RPMI7951 (cell line): Measurements from ENCODE around the gene PDZD2. TPM values are rescaled to one million over a fixed set of nuclear protein-coding genes. Genes with fewer than 3 reads are reported as not detected.
"Not testable (repeated sequence)": the region's sequence is repeated elsewhere in the genome, so short reads cannot be mapped to it uniquely, and the experiment has no call there.

Experiments
- DNase-seq: peaks from one replicate; pipeline ENCODE4 v3.0.0-alpha.2; 2012; ENCODE audit warnings: low read depth
- total RNA-seq: library from RNA; depleted of rRNA; stranded (reverse); fragments of >200 nt; shearing (Covaris generic); gene quantifications from 2 replicates; pipeline ENCODE4 v1.2.3, GENCODE V29; 2014

Gene PDZD2
- total RNA-seq, 1 experiment from 2014 or later, result under 0.01 TPM

DNA sequence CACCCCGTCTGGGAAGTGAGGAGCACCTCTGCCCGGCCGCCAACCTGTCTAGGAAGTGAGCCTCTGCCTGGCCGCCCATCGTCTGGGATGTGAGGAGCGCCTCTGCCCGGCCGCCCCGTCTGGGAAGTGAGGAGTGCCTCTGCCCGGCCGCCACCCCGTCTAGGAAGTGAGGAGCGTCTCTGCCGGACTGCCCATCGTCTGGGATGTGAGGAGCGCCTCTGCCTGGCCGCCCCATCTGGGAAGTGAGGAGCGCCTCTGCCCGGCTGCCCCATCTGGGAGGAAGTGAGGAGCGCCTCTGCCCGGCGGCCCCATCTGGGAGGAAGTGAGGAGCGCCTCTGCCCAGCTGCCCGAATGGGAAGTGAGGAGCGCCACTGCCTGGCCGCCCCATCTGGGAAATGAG, 400.7 kb downstream of the PDZD2 start:
- not testable (repeated sequence) for DNase-seq

DNA sequence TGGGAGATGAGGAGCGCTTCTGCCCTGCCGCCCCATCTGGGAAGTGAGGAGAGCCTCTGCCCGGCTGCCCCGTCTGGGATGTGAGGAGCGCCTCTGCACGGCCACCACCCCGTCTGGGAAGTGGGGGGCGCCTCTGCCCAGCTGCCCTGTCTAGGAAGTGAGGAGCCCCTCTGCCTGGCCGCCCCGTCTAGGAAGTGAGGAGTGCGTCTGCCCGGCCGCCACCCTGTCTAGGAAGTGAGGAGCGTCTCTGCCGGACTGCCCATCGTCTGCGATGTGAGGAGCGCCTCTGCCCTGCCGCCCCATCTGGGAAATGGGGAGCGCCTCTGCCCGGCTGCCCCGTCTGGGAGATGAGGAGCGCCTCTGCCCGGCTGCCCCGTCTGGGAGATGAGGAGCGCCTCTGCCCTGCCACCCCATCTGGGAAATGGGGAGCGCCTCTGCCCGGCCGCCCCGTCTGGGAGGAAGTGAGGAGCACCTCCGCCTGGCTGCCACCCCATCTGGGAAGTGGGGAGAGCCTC, 401.3 kb downstream of the PDZD2 start:
- not testable (repeated sequence) for DNase-seq

DNA sequence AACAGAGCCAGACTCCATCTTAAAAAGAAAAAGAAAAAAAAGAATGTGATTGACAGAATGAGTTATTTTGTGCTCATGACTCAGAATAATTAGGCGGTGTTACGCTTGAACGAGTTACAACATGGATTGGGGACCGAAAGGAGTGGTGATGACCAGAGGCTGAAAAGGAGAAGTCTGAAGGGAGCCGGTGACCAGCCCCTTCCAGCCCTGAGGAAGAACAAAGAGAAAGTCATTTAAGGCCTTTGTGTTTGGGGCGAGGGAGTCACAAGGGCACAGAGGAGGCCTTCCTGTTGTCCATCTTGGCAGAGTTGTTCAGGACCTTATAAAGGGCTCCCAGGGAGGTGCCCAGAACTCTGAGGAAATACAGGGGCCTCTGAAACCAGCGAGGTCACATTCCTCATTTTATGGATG, 403.6 kb downstream of the PDZD2 start:
- peak; percentile 86 for DNase-seq

DNA sequence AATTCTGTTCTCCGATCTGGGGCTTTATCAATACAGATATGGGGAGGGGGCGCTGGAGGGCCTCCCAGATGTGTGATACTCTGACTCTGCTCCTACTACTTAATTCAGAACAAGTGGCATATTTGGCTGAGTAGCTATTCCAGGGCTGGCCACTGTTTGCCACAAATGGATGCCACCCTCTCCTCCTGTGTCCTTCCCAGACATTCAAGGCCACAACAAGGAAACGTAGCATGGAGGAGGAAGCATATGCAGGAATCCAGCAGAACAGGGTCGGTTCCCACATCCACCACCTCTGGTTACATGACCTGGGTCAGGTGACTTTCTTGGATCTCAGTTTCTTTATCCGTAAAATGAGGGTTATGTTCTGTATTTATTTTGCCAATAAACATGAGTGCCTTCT, 404.2 kb downstream of the PDZD2 start:
- no peak for DNase-seq

DNA sequence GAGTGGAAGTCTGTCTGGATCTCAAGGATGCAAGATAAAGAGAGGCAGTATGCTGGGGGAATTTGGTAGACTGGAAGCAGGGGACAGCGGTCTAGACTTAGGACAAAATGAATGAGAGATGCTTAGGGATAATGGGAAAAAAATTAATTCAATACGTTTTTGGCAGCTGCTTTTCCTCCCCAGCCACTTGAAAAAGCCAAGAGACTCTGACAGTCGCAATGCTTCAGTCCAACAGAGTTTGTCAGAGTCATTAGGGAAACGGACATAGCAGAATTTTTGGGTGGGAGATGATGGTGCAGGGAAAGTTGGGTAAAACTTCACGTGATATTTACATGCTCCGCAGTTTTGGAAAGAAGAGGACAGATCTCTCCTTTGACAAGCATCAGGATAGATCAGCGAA, 405.5 kb downstream of the PDZD2 start:
- no peak for DNase-seq

DNA sequence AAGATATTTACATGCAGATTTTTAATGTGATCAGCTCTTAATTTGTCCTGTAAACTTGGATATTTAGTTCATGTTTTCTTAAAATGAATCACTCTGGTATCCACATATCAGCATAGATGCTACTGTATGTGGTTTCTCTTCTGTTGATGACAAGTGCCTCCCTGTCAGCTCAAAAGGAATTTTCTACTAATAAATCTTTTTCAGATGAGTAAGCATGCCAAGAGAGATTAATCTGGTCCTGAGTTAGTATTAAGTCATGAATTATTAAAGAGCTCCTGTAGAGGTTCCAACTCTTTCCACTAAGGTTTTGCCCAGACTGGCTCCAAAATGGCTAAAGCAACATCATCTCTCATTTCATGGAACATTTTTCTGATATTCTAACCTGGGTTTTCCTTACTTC, 406.0 kb downstream of the PDZD2 start:
- peak; percentile 62 for DNase-seq

DNA sequence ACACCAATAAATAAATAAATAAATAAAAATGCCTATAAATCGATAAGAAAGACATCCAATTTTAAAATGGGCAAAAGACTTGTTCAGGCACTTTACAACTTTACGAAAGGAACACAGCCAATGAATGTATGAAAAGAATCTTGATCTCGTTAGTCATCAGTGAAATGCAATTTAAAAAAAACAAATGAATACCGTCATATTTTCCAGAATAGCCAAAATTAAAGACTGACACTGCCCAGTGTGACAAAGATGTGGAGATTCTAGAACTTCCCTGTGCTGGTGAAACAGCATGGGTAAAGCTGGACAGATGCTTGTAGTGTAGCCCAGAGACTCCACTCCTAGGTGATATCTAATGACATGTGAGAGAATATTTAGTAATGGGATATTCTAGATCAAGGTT, 408.1 kb downstream of the PDZD2 start:
- no peak for DNase-seq

DNA sequence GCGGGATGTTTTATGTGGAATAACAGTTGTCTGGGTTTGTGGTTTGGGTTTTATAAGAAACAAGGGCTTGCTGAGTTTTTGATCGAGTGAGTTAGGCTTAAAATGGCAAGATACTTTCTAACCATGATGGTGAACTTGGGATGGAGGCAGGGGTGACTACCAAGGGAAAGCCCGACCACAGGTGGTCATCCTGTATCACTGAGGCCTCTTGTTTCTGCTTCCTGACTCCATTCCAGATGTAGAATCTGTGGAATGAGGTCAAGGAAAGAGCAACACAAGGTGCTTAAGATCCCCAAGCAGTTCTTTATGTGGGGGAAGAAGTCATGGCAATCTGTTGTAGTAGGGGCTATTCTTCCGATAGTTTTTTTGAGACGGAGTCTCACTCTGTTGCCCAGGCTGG, 412.9 kb downstream of the PDZD2 start:
- DNase-seq, result no peak

DNA sequence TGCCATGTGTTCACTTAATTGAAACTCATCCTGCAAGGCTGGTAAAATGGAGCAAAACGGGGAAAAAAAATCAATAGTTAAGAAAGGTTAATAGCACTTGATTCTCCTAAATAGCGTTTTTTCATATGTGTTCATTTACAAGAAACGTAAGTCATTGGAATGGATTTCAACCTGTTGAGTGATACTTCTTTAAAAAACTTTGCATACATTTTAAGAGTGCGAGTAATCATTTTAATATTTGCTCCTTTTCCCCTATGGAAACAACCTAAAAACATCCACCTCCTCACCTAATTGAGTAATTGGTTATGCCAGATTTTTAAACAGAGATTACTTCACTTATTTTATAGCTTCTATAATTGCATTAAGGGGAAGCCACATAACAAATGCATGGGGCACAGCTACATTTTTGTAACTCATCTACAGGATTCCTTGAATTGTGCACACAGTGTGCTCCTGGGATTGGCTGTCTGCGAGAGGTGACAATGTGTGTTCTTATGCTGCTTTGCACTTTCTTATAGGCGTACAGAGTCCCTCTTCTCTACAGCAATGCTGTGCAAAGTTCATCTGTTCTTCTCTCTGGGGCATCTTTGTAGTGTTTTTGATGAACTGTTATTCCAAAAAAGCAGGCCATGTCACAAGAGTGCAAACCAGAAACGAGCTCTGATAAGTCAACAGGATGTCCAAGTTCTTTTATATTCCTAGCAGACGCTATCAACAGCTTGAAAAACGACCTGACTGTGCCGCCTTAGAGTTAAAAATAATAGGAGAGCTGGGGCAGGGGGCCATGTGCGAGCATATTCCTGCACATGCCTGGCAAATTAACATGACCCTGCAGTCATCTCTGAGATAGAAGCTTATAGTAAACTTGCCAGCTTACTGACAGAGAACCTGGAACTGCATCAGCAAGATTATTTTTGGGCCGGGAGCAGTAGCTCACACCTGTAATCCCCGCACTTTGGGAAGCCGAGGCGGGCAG, 417.2 kb downstream of the PDZD2 start:
- no peak for DNase-seq

DNA sequence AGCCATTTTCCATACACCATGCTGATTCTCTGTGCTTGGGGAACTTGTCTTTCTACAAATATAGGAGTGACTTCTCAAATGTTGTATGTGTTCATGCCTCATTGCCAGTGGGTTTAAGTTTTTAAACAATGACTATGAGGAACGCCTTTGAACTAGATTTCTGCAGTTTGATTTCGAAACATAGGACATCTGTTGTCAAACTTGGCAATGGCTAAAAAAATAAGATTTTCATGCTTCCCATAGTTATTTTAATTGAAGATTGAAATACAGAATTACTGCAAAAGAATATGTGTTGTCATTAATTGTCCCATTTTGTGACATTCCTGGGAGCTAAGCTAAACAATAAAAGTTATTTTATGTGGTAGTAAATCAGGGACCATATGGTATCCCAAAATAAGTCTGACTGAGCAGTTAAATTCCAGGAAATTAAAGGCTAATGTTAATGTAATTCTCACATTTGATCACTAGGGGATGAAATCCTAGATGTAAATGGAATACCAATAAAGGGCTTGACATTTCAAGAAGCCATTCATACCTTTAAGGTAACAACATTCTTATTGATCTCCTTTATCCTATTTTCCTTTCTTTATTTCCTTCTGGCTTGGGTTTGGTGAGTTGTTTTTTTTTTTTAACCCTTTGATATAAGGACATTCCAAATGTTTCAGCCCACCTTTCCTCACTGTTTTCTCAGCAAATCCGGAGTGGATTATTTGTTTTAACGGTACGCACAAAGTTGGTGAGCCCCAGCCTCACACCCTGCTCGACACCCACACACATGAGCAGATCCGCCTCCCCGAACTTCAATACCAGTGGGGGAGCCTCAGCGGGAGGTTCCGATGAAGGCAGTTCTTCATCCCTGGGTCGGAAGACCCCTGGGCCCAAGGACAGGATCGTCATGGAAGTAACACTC, 418.5 kb downstream of the PDZD2 start:
- no peak for DNase-seq

DNA sequence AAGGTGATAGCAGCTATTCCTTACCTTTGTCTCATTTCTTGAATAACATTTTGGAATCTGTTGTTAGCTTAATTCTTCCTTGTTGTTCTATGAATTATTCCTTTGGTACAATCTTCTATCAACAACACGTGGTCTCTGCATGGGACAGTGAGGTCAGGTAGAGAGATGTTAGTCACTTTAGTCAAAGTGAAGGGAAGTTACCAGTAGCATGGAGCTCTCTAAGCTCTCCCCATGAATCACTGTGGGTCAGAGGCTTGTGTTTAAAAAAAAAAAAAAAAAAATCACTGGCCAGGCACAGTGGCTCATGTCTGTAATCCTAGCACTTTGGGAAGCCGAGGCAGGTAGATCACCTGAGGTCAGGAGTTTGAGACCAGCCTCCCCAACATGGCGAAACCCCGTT, 419.2 kb downstream of the PDZD2 start:
- no peak for DNase-seq

DNA sequence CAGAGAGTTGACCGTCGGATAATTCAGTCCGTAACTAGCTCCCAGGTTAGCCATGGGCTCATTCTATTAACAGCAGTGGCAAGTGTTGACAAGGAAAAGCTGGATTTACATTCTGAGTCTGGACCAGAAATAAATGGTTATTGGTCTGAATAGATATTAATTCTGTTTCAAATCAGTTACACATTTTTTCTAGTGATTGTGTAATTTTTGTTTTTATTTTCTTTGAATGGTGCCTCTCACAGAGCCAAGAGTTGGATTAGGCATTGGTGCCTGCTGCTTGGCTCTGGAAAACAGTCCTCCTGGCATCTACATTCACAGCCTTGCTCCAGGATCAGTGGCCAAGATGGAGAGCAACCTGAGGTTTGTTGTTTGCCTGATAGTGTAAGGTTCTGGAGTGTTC, 420.1 kb downstream of the PDZD2 start:
- no peak for DNase-seq

DNA sequence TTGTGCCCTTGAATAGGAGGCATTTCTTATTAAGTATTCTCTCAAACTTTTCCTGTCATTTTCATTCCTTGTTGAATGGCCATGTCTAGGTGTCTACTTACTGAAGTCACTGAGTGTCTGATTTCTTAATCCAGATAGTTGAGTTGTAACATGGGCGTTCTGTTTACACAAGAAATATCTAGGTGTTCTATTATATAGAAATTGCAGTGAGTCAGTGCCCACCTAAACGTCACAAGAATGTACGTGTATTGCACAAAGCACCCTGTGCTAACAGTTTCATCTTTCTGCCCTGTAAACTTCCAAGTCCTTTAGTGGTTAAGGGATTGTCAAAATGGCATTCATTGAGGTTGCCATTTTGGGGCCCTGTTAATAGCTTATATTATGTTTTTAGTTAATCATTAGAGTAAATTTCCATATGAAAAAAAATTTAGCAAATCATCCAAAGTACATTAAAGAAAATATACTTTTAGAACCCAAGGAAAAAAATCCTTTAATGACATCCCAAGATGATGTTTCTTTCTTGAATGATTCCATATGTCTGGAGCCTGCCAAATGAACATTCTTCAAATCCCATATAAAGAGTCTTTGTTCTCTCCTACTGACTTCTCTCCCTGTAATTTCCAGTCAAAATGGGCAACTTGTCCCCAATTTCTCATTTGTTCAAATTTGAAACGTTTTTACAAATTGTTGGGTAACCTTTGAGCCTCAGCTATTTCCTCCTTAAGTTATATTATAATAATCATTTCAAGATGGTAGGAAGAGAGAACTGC, 421.0 kb downstream of the PDZD2 start:
- no peak for DNase-seq

DNA sequence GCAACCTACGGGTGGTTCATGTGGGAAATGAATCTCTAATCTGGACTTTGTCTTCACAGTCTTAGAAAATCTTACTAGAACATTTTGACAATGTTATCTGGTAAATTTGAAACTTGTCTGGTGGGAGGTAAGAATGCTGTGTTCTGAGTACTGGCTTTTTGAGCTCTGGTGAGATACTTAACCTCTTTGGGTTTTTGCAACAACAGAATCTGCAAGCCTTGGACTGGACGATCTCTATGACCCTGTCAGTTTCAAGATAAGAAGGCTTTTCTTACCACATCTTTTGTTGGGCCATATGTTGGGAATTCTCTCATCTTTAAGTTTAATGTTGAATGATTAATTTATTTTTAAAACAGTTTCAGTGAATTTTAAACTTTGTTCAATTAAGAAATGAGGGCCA, 422.3 kb downstream of the PDZD2 start:
- no peak for DNase-seq

DNA sequence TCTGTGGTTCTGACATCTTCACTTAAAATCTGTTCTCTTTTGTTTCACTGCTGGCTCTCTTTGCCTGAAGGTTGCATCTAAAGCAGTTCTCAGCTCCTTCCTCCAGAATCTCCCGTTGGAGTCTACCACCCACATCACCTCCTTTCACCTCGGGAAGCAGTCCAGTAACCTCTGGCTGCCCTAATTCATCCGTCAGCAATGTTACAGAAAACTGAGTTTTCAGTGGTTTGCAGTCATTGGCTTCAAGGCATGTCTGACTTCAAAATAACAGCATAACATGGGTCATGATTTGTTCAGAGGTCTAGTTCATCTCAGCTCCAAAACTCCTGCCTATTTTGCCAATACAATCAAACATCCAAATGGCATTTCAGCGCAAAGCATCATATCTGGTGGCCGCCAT, 427.5 kb downstream of the PDZD2 start:
- no peak for DNase-seq

DNA sequence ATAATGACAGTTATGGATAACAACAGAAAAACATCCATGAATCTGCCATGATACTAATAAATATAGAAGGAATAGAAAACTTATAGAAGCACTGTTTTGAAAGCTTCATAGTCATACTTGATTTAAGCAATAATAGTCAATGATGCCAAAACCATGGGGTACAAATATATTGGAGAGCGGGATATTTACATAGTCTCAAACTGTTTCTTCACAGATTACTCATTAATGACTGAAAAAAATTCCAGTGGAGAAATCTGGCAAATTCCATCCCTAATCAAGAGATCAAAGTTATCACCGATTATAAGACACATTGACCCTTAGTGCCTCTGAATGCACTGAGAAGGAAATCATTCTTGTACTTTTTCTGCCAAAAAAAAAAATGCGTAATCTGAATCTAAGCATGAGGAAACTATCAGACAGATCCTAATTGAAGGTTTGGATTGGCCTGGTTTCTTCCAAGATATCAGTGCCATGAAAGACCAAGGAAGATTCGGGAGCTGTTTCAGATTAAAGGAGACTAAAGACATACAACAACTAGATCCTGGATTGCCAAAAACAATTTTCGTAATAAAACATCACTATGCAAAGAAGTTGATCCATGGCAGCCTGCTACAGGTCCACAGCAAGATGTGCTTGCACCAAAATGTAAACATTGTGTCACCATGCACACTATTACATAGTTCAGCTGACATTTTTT, 429.0 kb downstream of the PDZD2 start:
- no peak for DNase-seq

DNA sequence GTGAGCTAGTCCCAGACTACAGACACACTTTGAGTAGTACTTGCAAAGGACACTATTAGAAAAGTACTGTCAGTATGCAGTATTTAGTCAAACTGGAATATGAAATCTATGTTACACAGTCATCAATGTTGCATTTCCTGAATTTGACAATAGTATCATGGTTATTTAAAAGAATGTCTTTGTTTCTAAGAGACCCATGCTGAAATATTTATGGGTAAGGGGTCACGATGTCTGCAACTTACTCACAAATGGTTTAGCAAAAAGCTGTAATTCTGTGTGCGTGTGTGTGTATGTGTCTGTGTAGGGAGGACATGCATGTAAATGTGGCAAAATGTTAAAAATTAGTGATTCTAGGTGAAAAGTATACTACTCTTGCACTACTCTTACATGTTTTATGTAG, 429.6 kb downstream of the PDZD2 start:
- no peak for DNase-seq

DNA sequence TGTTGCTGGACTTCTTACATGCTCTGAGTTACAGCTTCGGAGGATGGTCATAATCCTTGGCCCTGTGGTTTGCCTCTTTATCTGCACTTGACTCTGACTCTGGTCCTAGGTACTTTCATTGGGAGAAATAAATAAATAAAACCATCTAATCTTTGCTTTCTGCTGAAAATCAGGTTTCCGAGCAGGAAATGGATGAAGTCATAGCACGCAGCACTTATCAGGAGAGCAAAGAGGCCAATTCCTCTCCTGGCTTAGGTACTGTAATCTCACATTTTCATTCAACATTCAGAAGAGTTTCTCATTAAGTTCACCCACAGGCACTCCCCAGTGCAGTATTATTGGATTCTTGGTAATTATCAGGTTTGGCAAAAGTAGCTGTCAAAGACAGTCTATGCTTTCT, 430.5 kb downstream of the PDZD2 start:
- no peak for DNase-seq

DNA sequence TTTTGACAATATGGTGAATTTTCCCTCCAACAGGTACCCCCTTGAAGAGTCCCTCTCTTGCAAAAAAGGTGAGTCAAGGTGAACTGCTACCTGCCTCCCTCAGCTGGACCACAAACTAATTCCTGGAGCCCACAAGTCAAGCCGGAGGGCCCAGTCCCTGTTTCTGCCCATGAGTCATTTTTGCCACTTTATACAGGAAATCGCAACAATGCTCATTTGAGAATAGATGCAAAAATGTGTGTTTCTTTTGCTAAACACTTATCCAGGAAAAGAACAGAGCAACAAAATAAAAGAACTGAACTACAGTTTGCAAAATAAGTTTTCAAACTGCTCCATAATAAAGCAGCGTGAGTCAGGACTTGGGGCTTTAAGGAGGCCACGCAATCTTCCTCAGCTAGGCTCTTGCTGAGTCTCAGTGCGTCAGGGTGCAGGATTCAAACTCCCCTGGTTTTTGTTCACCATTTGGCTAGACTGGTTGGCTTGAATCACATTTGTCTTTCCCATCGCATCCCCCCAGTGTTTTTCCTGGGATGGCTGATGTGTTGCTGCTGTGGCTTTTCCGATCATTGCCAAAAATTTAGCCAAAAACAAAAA, 432.5 kb downstream of the PDZD2 start:
- no peak for DNase-seq

DNA sequence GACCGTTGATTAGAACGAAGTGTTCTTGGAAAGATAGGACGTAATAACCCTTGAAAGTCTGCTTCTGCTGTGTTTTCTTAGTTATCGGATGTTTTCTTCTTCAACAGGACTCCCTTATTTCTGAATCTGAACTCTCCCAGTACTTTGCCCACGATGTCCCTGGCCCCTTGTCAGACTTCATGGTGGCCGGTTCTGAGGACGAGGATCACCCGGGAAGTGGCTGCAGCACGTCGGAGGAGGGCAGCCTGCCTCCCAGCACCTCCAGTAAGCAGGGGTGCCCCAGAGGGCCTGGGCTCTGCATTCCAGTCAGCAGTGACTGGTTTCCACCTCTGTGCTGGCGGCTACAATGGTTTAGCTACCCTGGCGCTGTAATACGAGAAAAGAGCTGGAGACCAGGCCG, 433.1 kb downstream of the PDZD2 start:
- no peak for DNase-seq

DNA sequence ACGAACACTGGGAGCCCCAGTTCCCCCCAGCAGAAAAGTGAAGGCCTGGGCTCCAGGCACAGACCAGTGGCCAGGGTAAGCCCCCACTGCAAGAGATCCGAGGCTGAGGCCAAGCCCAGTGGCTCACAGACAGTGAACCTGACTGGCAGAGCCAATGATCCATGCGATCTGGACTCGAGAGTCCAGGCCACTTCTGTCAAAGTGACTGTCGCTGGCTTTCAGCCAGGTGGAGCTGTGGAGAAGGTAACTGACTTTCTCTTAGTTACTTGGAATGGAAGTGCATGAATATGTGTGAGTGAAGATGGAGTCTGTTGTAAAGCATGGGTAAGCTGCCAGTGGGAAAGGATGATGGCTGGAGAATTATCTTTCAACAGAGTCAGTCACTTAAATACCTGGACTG, 435.5 kb downstream of the PDZD2 start:
- DNase-seq, result no peak
